NOMO-1 treated with dmso at 0.1 percent for 144 hours (cell line): ENCODE measurements around the gene CERS6.
A peak's percentile ranks its signal among the peaks of the same experiment; 100 is the strongest.
"Not testable (repeated sequence)": the region's sequence is repeated elsewhere in the genome, so short reads cannot be mapped to it uniquely, and the experiment has no call there.

Experiments used
- DNase-seq: peaks from one replicate; lab custom pipeline; 2025; ENCODE audit not compliant: unreplicated experiment; lab: John Stamatoyannopoulos, UW

CERS6 gene

GRCh38 chr2:168466834-168467565 is 10.9 kb downstream of the CERS6 start:
- DNase-seq, result no peak

- no peak for DNase-seq
Observed at GRCh38 chr2:168467729-168468128, 11.7 kb downstream of the CERS6 start.

- no peak for DNase-seq
Observed at GRCh38 chr2:168468354-168468753, 12.3 kb downstream of the CERS6 start.

- DNase-seq, result peak; percentile 75
Observed at GRCh38 chr2:168469281-168469988, 13.4 kb downstream of the CERS6 start.

DNA sequence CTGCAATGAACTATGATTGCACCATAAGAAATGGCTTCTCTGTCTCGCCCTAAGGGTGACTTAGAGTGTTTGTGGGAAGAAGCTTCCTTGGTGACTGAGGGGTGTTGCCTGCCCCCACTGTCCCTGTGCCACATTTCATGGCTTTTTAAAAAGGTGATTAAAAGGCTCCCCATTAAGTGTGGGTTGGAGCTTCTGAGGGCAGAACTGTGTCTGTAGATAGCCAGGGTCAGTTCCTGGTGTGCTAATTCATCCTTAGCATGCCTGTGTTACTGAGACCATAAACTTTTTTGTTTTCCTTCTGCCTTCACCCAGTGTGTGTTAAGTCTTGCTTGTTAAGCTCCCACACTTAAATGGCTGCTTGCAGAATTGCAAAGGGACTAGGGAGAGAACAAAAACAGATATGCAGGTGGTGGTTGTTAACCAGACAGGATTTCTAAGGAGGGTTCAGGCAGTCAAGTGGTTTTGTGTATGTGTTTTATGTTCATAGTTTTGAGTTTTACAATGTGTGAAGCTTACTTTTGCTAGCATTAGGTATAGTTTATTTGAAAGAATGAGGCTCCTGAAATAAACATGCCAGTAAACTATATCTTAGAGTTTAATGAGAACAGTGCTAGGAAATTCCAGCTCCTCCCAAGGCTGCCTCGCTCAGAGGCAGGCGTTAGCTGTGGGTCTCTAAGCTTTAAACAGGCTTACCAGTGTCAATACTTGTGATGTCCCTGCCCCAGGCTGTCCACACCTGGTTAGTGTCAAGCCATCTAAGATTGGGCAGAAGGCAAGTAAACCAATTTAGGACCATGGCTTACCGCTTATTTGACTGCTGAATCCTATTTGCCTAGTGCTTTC is 14.5 kb downstream of the CERS6 start:
- no peak for DNase-seq

- no peak for DNase-seq
Observed at GRCh38 chr2:168471163-168471475, 15.0 kb downstream of the CERS6 start.

GRCh38 chr2:168475636-168476035 is 19.6 kb downstream of the CERS6 start:
- no peak for DNase-seq

GRCh38 chr2:168478206-168478605 is 22.1 kb downstream of the CERS6 start:
- no peak for DNase-seq

GRCh38 chr2:168480356-168480755 is 24.3 kb downstream of the CERS6 start:
- DNase-seq, result no peak

- no peak for DNase-seq
Observed at GRCh38 chr2:168480825-168481585, 24.9 kb downstream of the CERS6 start.

GRCh38 chr2:168482269-168482668 is 26.2 kb downstream of the CERS6 start:
- no peak for DNase-seq

DNA sequence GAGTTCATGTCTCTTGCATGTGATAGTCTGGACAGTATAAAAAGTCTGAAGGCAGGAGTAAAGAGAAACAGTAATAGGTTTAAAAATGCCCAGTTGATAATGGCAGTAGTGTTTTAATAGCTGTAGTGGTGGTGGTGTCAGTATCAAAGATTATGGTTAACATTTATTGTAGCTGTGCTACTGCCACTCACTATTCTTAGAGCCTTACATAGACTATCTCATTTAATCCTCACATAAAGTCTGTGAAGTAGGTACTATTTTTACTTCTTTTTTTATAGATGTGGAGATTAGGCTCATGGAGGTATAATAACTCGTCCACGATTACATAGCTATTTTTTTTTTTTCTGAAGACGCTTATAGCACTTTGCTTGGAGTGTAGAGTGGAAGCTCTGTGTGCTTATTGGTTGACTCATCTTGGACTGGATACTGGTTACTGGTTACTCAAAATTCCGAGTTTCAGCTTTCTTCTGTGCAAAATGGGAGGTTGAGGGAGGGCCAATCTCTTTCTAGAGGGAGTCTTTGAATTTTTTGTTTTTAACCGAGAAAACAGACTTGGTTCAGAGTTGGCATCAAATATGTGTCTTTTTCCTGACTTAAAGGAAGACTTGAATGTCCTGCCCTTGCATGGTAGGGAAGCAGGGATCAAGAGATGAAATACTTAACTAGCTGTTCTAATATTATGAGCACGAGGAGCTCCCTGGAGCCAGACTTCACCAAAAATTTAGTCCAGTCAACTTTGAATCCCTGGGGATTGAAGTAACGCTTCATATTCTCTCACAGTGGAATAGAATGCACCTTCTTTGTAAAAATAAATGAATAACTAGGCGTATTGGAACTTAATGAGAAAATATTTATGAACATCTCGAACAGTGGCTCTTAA is 27.1 kb downstream of the CERS6 start:
- no peak for DNase-seq

DNA sequence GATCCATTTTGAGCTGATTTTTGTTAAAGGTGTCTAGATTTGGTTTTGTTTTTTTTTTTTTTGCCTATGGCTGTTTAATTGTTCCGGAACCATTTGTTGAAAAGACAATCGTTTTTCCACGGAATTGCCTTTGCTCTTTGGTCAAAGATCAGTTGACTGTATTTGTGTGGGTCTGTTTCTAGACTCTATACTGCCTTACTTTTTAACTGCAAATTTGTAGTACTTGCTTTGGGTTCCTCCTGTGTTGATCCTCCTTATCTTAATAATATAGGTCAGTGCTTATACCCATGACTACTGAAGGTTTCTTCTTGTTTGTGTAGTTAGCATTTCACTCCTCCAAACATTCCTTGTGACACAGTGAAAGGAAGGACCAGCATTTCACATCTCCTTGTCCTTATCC is 30.4 kb downstream of the CERS6 start:
- no peak for DNase-seq

GRCh38 chr2:168490015-168490874 is 34.2 kb downstream of the CERS6 start:
- peak; percentile 62 for DNase-seq

DNA sequence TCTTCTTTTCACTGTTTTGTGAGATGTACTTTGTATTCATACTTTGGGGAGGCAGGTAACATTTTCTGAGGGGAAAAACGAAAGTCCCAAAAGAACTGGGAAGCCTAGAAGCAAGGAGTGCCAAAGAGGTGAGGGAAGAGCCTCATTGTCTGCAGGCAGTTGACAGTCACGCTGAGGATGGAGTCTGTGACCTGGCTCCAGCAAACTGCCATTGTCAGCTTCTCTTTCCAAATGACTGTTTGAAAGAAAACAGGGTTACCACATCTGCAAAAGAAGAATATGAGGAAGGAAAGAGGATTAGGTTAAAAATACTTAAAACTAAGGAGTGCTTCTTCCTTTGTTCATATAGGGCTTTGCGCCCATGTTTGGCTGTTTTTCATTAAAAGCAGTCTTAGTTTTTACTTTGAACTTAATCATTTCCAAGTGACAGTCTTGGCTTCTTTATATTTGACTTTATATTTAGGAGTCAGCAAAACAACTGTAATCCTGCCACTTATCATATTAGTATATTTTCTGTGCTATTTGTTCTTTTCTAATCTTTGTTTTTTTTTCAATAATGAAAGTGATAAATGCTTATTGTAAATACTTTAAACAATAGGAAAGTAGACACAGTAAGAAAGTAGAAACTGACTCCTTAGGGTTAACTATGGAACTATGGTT is 35.0 kb downstream of the CERS6 start:
- DNase-seq, result no peak

DNA sequence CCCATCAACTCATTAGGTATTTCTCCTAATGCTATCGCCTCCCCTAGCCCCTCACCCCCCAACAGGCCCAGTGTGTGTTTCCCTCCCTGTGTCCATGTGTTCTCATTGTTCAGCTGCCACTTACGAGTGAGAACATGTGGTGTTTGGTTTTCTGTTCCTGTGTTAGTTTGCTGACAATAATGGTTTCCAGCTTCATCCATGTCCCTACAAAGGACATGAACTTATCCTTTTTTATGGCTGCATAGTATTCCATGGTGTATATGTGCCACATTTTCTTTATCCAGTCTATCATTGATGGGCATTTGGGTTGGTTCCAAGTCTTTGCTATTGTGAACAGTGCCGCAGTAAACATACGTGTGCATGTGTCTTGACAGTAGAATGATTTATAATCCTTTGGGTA is 35.7 kb downstream of the CERS6 start:
- not testable (repeated sequence) for DNase-seq

GRCh38 chr2:168493219-168493618 is 37.1 kb downstream of the CERS6 start:
- DNase-seq, result not testable (repeated sequence)

GRCh38 chr2:168494190-168494711 is 38.2 kb downstream of the CERS6 start:
- no peak for DNase-seq
